Karpas-422 (cell line): Measurements from ENCODE around the gene ATP7B. TPM values are rescaled to one million over a fixed set of nuclear protein-coding genes. Genes with fewer than 3 reads are reported as not detected.
"Not testable (repeated sequence)": the region's sequence is repeated elsewhere in the genome, so short reads cannot be mapped to it uniquely, and the experiment has no call there.

Source experiments
- DNase-seq: peaks from one replicate; pipeline ENCODE4 v3.0.0-alpha.2; 2015
- H2AFZ ChIP-seq: fragments of 200-600 bp; sonication (generic); 2 replicates; pipeline ENCODE4 v1.6.1; 2014; ENCODE audit warnings: antibody characterized with exemption, low read length, mixed read lengths
- H3K27ac ChIP-seq: fragments of 200-600 bp; sonication (generic); 2 replicates; pipeline ENCODE4 v1.5.1; 2014; ENCODE audit warnings: mild to moderate bottlenecking, low read length, moderate library complexity
- H3K27me3 ChIP-seq: fragments of 200-600 bp; sonication (generic); 2 replicates; pipeline ENCODE4 v1.6.1; 2014; ENCODE audit warnings: low read length, mixed read lengths
- H3K36me3 ChIP-seq: fragments of 200-600 bp; sonication (generic); 2 replicates; pipeline ENCODE4 v1.6.1; 2014; ENCODE audit warnings: low read length, mixed read lengths; ENCODE audit not compliant: insufficient read depth
- H3K4me1 ChIP-seq: fragments of 200-600 bp; sonication (generic); 2 replicates; pipeline ENCODE4 v1.6.1; 2014; ENCODE audit warnings: mild to moderate bottlenecking, low read length, mixed read lengths
- H3K4me2 ChIP-seq: fragments of 200-600 bp; sonication (generic); 2 replicates; pipeline ENCODE4 v1.6.1; 2014; ENCODE audit warnings: low read length, low read depth, mild to moderate bottlenecking; ENCODE audit not compliant: poor library complexity, severe bottlenecking
- H3K4me3 ChIP-seq: fragments of 200-600 bp; sonication (generic); 2 replicates; pipeline ENCODE4 v1.5.1; 2014; ENCODE audit warnings: mild to moderate bottlenecking, antibody characterized with exemption, low read length, mixed read lengths
- H3K79me2 ChIP-seq: fragments of 200-600 bp; sonication (generic); 2 replicates; pipeline ENCODE4 v1.6.1; 2014; ENCODE audit warnings: mild to moderate bottlenecking, low read length, mixed read lengths
- H3K9ac ChIP-seq: fragments of 200-600 bp; sonication (generic); 2 replicates; pipeline ENCODE4 v1.6.0; 2014; ENCODE audit warnings: low read length
- H3K9me2 ChIP-seq: fragments of 200-600 bp; sonication (generic), shearing (Covaris generic); replicated peaks from 2 replicates; pipeline ENCODE4 v1.6.0; 2014; ENCODE audit warnings: mild to moderate bottlenecking, low read length, moderate library complexity; ENCODE audit not compliant: insufficient read depth
- H3K9me3 ChIP-seq: fragments of 300-700, 200-600 bp; sonication (generic); 2 replicates; pipeline ENCODE4 v1.6.1; 2014; ENCODE audit warnings: low read length, mixed read lengths
- H4K20me1 ChIP-seq: fragments of 200-600 bp; sonication (generic); 2 replicates; pipeline ENCODE4 v1.6.1; 2014; ENCODE audit warnings: mild to moderate bottlenecking, antibody characterized with exemption, low read length, low read depth; ENCODE audit not compliant: insufficient read depth
- total RNA-seq: library from RNA; depleted of rRNA; stranded (reverse); fragments of >200 nt; shearing (Covaris generic); gene quantifications from 2 replicates; pipeline ENCODE4 v1.2.3, GENCODE V29; 2014; ENCODE audit warnings: low replicate concordance

ATP7B gene
- total RNA-seq, 1 experiment from 2014 or later: 1.1 TPM

DNA sequence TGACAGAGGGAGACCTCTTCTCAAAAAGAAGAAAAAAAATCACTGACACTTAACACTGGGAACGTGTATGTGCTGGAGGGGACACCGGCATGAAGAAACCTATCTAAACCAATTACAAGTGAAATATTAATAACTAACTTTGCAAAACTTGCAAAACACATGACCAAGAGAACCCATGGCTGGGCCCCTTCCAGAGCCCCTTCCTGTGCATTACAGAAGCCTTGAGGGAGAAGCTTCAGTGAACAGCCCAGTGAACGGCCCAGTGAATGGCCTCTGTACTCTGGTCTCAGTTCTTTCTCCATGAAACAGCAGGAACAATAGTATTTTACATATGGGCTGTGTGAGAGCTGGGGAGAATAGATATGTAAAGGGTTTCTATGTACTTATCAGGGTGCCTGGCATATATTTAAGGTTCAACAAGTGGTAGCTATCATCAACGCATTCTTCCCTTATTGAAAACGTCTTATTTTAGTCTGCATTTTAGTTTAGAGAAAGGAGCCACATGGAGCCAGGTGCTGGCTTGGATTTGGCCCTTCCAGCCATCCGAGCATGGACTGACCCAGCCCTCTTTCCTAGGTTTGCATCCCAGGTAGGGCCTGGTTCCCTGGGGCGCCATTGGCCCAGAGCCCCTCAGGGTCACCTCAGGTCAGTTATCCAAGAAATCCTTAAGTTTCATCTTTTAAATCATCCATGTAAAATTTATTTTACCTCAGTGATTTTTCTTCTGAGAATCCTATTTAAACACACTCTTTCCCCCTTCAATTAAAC lies 95.0 kb downstream of the ATP7B start:
- Histone ChIP-seq H3K4me1 (peaks cover 32% of the 10 kb centered on the region), H3K27ac (no peak overlapping the region), H3K79me2 (no peaks in the 10 kb centered on the region), H3K9me2 (no peaks in the 10 kb centered on the region), H3K9ac (no peak overlapping the region), H3K36me3 (no peaks in the 10 kb centered on the region), H4K20me1 (no peaks in the 10 kb centered on the region), H3K4me2 (no peak overlapping the region), H2AFZ (no peak overlapping the region), H3K4me3 (no peak overlapping the region), H3K27me3 (no peaks in the 10 kb centered on the region), H3K9me3 (no peaks in the 10 kb centered on the region)
- DNase-seq: no peak

DNA sequence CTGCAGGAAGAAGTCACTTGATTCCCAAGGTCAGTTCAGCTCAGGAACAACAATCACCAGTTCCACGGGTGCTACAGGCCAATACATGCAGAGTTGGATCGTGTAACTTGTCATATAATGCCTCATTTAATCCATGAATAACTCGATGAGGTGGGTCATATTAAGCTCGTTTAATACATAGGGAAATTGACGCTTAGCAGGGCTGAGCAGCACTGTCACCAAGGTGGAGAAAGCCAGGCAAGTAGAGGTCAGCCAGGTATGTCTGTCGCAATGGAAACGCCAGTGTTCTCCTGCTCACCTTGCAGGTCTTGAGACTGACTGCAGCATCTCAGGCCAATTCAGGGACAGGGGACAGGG lies 97.1 kb downstream of the ATP7B start:
- Histone ChIP-seq H3K9me3 (no peaks in the 10 kb centered on the region), H3K27ac (no peak overlapping the region), H3K9ac (no peak overlapping the region), H3K9me2 (no peaks in the 10 kb centered on the region), H3K4me2 (peak overlapping the region; percentile 31), H3K36me3 (no peaks in the 10 kb centered on the region), H3K27me3 (no peaks in the 10 kb centered on the region), H3K4me1 (peaks cover 33% of the 10 kb centered on the region), H2AFZ (no peak overlapping the region), H3K4me3 (no peak overlapping the region), H3K79me2 (no peaks in the 10 kb centered on the region), H4K20me1 (no peaks in the 10 kb centered on the region)
- DNase-seq: no peak

DNA sequence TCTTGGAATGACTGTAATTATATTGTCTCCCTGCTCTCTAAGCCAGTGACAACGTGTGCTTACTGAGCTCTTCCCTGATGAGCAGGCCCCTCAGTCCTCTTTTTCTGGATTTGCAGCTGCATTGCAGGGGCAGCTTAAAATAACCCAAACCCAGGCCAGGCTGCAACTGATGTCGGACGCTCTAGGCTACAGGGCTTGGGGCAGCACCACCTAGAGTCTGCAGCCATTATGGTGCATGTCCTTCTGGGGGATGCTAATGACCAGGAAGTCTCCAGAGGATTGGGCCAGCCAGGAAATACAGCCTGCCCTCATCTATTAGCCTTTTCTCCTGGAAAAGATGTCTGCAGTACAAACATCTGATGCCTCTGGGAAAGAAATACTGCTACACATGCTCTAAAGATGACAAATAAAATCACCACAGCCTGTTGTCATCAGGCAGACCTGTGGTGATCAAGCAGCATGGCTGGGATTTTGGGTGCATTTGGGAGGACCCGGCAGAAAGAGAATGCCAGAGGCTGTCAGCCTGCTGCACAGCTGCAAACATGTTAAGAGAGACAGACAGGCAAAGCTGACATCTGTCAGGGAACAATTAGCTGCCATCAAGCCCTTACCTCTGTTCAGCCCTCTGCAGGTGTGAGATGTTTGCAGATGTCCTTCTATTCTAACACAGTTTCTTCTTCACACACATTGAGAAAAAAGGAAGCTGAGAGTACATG lies 97.7 kb downstream of the ATP7B start:
- DNase-seq: no peak
- Histone ChIP-seq H2AFZ (no peak overlapping the region), H3K79me2 (no peaks in the 10 kb centered on the region), H3K9me3 (no peaks in the 10 kb centered on the region), H3K27ac (no peak overlapping the region), H3K9me2 (no peaks in the 10 kb centered on the region), H3K4me1 (peaks cover 33% of the 10 kb centered on the region), H3K4me2 (peak overlapping the region; percentile 31), H3K27me3 (no peaks in the 10 kb centered on the region), H3K36me3 (no peaks in the 10 kb centered on the region), H4K20me1 (no peaks in the 10 kb centered on the region), H3K4me3 (no peak overlapping the region), H3K9ac (no peak overlapping the region)

DNA sequence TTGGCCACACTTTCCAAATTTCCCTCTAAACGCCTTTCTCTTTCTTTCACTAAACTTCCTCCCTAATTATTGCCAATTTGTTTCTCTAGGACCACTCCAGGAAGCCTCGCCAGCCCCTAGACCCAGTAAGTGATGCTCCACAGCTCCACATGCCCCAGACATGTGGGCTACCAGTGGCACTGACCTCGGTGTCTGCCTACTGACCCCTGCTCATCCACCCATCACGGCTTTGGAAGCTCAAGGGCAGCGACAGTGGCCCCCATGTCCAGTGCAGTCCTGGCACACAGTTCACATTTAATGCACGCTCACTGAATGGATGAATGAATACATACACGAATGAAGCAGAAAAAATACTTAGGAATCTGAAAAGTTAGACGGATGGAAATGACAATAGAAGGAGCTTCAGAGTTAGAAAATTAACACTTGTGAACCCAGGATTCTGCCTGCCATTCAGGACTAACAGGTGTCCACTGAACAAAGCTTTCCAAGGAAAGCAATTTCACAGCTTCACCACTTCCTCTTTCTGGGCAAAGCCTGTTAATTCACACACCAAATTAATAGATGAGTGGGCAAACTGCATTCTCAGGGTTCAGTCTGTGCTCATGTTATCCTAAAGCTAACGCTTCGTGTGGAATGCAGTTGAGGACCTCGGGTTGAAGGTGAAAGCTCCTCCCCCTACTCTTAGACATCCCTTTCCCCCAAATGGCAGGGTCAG lies 98.6 kb downstream of the ATP7B start:
- H3K9me3 ChIP-seq: no peaks in the 10 kb centered on the region
- no peak for DNase-seq
- H3K27me3 ChIP-seq: no peaks in the 10 kb centered on the region
- peak overlapping the region; percentile 17; the same call in 1 of the 2 replicates for H3K4me3 ChIP-seq
- H3K36me3 ChIP-seq: no peaks in the 10 kb centered on the region
- H3K9me2 ChIP-seq: no peaks in the 10 kb centered on the region
- H3K79me2 ChIP-seq: no peaks in the 10 kb centered on the region
- no peaks in the 10 kb centered on the region for H4K20me1 ChIP-seq
- peaks cover 33% of the 10 kb centered on the region for H3K4me1 ChIP-seq
- H3K27ac ChIP-seq: no peak overlapping the region
- H3K9ac ChIP-seq: no peak overlapping the region
- no peak overlapping the region for H2AFZ ChIP-seq
- peak overlapping the region; percentile 31 for H3K4me2 ChIP-seq

DNA sequence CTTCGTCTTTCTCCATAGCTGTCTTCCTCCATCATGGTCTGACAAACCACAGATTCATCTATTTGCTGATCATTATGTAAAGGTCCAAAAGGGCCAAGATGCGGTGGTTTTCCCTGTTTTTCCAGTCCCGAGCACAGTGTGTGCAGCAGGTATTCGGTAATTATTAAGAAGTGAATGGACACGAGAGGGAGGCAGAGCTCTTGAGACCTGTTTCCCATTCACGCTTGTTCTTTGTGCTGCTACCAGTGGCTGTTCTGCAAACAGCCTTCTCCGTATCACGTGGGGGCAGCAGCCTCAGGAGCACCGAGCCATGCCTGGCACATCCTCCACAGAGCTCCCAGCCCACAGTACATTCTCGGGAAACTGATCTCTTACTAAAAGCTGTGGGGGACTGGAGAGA lies 99.2 kb downstream of the ATP7B start:
- Histone ChIP-seq H3K27me3 (no peaks in the 10 kb centered on the region), H3K9me2 (no peaks in the 10 kb centered on the region), H3K36me3 (no peaks in the 10 kb centered on the region), H3K9me3 (no peaks in the 10 kb centered on the region), H3K27ac (no peak overlapping the region), H3K79me2 (no peaks in the 10 kb centered on the region), H3K9ac (no peak overlapping the region), H3K4me2 (peak overlapping the region; percentile 31), H4K20me1 (no peaks in the 10 kb centered on the region), H3K4me3 (peak overlapping the region; percentile 17; the same call in 1 of the 2 replicates), H2AFZ (no peak overlapping the region), H3K4me1 (peaks cover 33% of the 10 kb centered on the region)
- peak; percentile 52 for DNase-seq

DNA sequence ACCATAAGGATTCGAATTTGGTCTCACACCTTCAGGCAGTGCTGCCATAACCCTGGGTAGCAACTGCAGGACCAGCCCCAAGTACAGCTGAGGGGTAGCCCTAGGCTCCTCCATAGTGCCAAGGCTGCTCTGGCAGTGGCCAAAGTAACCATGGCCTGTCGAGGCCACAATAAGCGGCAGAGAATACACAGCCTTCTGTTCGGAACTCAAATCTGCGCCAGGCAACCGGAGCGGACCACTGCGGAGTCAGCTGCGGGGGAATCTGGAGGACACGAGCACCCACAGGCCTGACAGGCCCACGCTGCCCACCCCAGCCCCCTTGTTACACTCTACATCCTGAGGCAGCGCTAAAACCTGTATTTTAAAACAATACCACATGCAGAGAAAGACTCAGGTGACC lies 100.7 kb downstream of the ATP7B start:
- no peaks in the 10 kb centered on the region for H4K20me1 ChIP-seq
- H3K4me3 ChIP-seq: no peak overlapping the region
- H3K9me3 ChIP-seq: no peaks in the 10 kb centered on the region
- H3K36me3 ChIP-seq: no peaks in the 10 kb centered on the region
- no peak overlapping the region for H3K4me2 ChIP-seq
- H3K4me1 ChIP-seq: peaks cover 33% of the 10 kb centered on the region
- H3K27me3 ChIP-seq: no peaks in the 10 kb centered on the region
- DNase-seq: no peak
- no peaks in the 10 kb centered on the region for H3K9me2 ChIP-seq
- H3K9ac ChIP-seq: no peak overlapping the region
- H2AFZ ChIP-seq: no peak overlapping the region
- no peak overlapping the region for H3K27ac ChIP-seq
- H3K79me2 ChIP-seq: no peaks in the 10 kb centered on the region

DNA sequence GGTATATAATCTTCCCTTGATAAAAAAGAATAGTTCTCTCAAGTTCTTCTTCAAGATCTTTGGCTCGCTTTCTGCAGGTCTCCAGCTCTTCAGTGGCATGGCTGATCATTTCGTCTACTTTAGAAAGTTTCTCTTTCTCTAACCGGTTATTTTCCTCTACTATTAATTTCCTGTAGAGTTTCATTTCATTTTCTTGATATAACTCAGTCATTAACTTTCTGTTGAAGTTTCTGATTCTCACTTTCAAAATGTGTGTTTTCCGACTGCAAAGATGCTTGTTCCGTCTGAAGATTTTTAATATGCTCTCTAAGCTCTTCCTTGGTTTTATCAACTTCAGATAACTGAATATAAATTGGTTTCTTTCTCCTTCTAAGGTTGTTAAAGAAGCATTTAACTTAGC lies 102.0 kb downstream of the ATP7B start:
- not testable (repeated sequence) for H3K9ac ChIP-seq, H3K36me3 ChIP-seq, H3K9me3 ChIP-seq, H3K4me2 ChIP-seq, DNase-seq, H3K4me3 ChIP-seq, H3K27ac ChIP-seq, H2AFZ ChIP-seq, H4K20me1 ChIP-seq, H3K27me3 ChIP-seq, H3K9me2 ChIP-seq, H3K79me2 ChIP-seq
- H3K4me1 ChIP-seq: peaks cover 31% of the 10 kb centered on the region

DNA sequence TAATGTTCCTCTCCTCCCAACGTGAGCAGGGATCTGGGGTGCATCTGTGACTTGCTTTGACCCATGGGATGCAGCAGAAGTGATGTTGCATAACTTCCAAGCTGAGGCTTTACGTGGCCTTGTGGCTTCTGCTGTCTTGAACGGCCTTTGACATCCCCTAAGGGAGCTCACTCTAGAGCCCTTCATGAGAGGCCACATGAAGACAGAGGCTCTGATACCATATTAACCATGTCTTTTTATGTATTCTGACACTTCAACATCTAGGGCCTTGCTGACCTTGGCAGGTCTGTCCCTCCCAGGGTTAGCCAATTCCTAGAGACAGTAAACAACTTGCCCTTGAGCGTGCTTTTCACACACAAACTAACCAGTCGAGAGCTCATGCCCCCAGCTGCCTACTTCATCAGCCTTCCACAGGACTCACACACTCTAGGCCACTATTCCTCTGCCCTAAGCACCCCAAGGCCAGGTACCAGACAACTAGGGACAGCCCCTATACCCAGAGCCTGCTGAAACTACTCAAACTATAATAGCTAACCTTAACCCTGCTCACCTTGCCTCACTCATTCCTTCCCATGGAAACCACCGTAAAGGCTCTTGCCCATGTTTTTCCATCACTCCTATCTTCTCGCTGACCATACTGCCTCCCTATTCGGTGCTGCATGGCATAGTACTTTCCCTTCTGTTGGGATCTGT lies 104.1 kb downstream of the ATP7B start:
- H3K79me2 ChIP-seq: no peaks in the 10 kb centered on the region
- H3K36me3 ChIP-seq: no peaks in the 10 kb centered on the region
- H3K9me2 ChIP-seq: no peaks in the 10 kb centered on the region
- no peak overlapping the region for H3K9ac ChIP-seq
- H3K9me3 ChIP-seq: no peaks in the 10 kb centered on the region
- H3K4me1 ChIP-seq: peaks cover 11% of the 10 kb centered on the region
- no peak for DNase-seq
- no peak overlapping the region for H3K4me2 ChIP-seq
- no peak overlapping the region for H3K27ac ChIP-seq
- H4K20me1 ChIP-seq: no peaks in the 10 kb centered on the region
- H3K27me3 ChIP-seq: no peaks in the 10 kb centered on the region
- no peak overlapping the region for H2AFZ ChIP-seq
- no peak overlapping the region for H3K4me3 ChIP-seq
